Motor neuron (in vitro differentiated cells): ENCODE measurements around the gene SLC25A22. TPM values are rescaled to one million over a fixed set of nuclear protein-coding genes. Genes with fewer than 3 reads are reported as not detected.

Source experiments
- ATAC-seq, 8 experiments: fragments of 200-7000 bp; cut with Tn5 transposase; replicated peaks in 6 of 8; 2 replicates each; pipeline ENCODE4 v1.8.0; 2021; ENCODE audit warnings: mild to moderate bottlenecking in 8 of 8, moderate library complexity in 8 of 8
- H3K27ac ChIP-seq, 2 donors: fragments of 250-450 bp; sonication (Bioruptor Pico); 2 replicates each; pipeline ENCODE4 v1.9.0; 2021; ENCODE audit warnings: antibody characterized with exemption in 2 of 2, mild to moderate bottlenecking in 2 of 2, moderate library complexity in 1 of 2
- H3K4me1 ChIP-seq, 2 donors: fragments of 250-450 bp; sonication (Bioruptor Pico); replicated peaks in 1 of 2; 2 replicates each; pipeline ENCODE4 v1.6.1; 2021; ENCODE audit warnings: antibody characterized with exemption in 2 of 2, mild to moderate bottlenecking in 2 of 2, moderate library complexity in 1 of 2
- H3K4me3 ChIP-seq, 5 donors: fragments of 250-450 bp; sonication (Bioruptor Pico); 2 replicates each; pipeline ENCODE4 v1.9.0; 2021; ENCODE audit warnings: antibody characterized with exemption in 5 of 5, mild to moderate bottlenecking in 5 of 5, moderate library complexity in 4 of 5
- WGBS, 10 experiments: fragments of 450-650 bp; shearing (Covaris generic); methylation state at CpG; one replicate each; pipeline ENCODE4 v1.0.0; 2022; 5-methylcytosine and 5-hydroxymethylcytosine counted together
- in situ Hi-C, 9 experiments: fragments of 400-800 bp; cut with MboI; loops; one replicate each; pipeline ENCODE4 v1.15.0; 2021; ENCODE audit warnings: low sequenced_read_pairs in 9 of 9, low pct_unique_long_range_greater_than_20kb in 2 of 9; ENCODE audit not compliant: unreplicated experiment in 9 of 9
- total RNA-seq, 8 experiments: library from RNA; unstranded; fragments of 300-600 nt; gene quantifications; 2 replicates each; pipeline versions ENCODE4 v1.2.3 to v1.2.4, GENCODE V29; 2022

SLC25A22 gene
- total RNA-seq, 8 experiments from 2014 or later = 21.4 to 45.6 (median 31.7) TPM

DNA sequence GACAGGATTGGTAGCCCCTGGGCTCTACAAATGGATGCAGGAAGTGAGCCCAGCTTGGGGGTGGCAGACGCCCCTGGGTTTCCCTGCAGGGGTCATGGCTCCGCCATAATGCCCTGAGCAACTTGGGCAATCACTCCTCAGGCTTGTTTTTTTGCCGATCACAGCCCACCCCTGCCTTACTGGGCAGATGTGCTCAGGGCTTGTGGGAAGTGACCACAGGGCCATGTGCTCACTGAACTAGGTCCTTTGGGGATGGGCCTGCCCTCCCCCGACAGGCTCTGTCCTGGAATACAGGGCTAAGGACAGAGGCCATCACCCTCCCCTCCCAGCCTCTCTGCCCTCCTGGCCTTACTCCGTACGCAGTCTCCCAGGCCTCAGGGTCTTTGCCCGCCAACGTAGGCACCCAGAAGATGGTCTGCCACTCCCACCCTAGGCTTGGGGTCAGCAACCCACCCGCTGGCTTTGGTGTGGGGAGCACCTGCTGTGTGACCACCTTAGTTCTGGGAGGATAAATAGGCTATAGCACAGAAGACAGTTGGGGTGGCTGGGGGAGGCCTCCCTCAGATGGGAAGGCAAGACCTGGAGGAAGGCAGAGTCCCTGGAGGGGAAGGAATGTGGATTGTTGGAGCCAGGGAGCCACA, 15.5 kb upstream of the SLC25A22 start:
- peaks cover 10 to 12% of the 10 kb centered on the region in 2 donors for H3K4me1 ChIP-seq
- ATAC-seq = no peak
- no peak overlapping the region for H3K4me3 ChIP-seq
- WGBS, 10 experiments = 50 to 80% (median 60%) methylated on average over 1 to 5 of the region's 9 CpGs; no CpG with 5 or more reads in 6 of the 10 experiments
- H3K27ac ChIP-seq = no peak overlapping the region
- in situ Hi-C loops = no loop called here

DNA sequence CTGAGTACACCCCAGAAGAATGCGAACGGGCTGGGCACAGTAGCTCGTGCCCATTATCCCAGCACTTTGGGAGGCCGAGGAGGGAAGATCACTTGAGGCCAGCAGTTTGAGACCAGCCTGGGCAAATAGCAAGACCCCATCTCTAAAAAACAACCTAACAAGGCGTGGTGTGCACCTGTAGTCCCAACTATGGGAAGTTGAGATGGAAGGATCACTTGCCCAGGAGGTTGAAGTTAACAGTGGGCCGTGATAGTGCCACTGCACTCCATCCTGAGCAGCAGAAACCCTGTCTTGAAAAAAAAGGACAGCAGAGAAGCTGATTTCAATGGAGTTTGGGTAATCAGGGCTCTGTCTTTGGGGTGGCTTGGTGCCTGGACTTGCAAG, 15.0 kb upstream of the SLC25A22 start:
- WGBS, 10 experiments = 79 to 100% (median 93%) methylated on average over 1 to 4 of the region's 6 CpGs; no CpG with 5 or more reads in 4 of the 10 experiments
- no peak for ATAC-seq
- no peak overlapping the region for H3K27ac ChIP-seq
- no peak overlapping the region for H3K4me3 ChIP-seq
- H3K4me1 ChIP-seq = peaks cover 13 to 16% of the 10 kb centered on the region in 2 donors
- in situ Hi-C loops = no loop called here

DNA sequence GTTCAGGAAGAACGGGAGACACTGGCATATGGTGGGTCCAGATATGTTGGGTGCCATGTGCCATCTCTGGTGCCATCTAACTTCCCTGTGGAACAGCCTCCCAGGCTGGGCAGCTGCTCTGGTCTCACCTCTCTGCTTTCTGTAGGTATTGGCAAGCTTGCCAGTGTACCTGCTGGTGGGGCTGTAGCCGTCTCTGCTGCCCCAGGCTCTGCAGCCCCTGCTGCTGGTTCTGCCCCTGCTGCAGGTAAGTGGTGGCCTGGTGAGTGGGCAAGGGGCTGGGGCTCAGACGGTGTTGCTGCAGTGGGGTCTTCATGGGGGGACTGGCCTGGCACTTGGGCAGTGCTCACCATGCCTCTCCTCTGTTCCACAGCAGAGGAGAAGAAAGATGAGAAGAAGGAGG, 14.3 kb upstream of the SLC25A22 start:
- no peak for ATAC-seq
- Histone ChIP-seq H3K4me3 (no peak overlapping the region), H3K4me1 (peaks cover 15 to 16% of the 10 kb centered on the region in 2 donors), H3K27ac (no peak overlapping the region)
- in situ Hi-C loops = no loop called here
- WGBS, 10 experiments = 100% methylated on average over 1 of the region's 3 CpGs; no CpG with 5 or more reads in 7 of the 10 experiments

DNA sequence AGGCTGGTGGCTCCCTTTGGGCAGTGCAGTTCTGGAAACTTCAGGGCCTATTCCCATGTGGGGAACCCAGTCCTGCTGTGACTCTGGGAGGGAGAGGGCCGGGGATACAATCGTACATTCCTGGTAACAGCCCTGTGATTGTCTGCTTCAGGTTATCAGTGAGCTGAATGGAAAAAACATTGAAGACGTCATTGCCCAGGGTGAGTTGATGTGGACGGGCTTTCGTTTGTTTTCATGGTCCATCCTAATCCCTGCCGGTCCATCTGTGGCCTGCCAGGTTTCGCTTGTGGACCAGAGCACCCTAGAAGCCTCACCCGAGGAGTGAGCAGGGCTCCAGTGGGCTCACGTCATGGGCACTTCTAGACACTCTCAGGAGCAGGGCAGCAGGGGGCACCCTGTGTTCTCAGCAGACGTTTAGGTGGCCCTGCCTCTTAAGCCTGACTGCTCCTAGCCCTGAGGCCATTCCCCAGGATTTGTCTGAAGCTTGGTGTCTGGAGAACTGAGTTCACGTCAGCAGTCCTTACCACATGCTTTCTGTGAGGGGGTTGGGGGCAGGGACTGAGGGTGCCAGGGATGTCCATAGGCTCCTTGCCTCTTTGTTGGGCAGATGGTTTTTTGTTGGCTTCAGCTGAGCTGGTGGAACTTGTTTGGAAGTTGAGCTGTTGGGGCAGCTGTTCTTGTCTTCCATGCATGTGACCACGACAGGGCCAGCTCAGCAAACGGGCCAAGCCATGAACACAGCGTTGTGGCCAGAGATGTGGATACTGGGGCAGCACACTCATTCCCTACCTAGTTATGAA, 13.6 kb upstream of the SLC25A22 start:
- H3K4me3 ChIP-seq = peak overlapping the region in 1 of 5 donors; percentile 85
- in situ Hi-C loops = no loop called here
- WGBS, 10 experiments = 47 to 100% (median 73%) methylated on average over 2 to 12 of the region's 14 CpGs; no CpG with 5 or more reads in 3 of the 10 experiments

DNA sequence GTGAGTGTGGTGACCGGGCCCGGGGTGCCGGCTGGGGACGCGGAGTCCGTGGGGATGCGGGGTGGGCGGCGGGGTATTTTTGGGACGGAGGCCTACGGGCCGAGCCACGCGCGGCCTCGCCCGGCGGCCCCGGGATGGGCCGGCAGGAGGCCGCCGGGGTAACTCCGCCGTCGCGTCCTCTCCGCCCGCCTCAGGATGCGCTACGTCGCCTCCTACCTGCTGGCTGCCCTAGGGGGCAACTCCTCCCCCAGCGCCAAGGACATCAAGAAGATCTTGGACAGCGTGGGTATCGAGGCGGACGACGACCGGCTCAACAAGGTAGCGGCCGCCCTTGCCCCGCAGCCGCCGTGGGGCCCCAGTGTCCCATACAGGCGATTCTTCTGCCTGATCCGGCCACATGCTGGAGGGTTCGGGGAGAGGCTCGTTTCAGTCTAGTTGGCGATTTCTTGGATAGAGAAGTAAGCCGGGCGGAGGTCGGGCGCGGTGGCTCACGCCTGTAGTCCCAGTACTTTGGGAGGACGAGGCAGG, 12.0 kb upstream of the SLC25A22 start:
- Histone ChIP-seq H3K4me1 (peaks cover 16 to 18% of the 10 kb centered on the region in 2 donors), H3K27ac (peak overlapping the region; percentile 100), H3K4me3 (peak overlapping the region; percentile 61 to 90 (median 79))
- in situ Hi-C loops = no loop called here
- WGBS, 10 experiments = 0% methylated on average over 1 to 7 of the region's 55 CpGs; no CpG with 5 or more reads in 6 of the 10 experiments
- ATAC-seq = peak in 3 of 8 experiments; percentile 0

More for the DNA sequence above, 13.6 kb upstream of the SLC25A22 start:
- peak in 1 of 8 experiments; percentile 1 for ATAC-seq
- Histone ChIP-seq H3K4me1 (peaks cover 15 to 16% of the 10 kb centered on the region in 2 donors), H3K27ac (no peak overlapping the region)

DNA sequence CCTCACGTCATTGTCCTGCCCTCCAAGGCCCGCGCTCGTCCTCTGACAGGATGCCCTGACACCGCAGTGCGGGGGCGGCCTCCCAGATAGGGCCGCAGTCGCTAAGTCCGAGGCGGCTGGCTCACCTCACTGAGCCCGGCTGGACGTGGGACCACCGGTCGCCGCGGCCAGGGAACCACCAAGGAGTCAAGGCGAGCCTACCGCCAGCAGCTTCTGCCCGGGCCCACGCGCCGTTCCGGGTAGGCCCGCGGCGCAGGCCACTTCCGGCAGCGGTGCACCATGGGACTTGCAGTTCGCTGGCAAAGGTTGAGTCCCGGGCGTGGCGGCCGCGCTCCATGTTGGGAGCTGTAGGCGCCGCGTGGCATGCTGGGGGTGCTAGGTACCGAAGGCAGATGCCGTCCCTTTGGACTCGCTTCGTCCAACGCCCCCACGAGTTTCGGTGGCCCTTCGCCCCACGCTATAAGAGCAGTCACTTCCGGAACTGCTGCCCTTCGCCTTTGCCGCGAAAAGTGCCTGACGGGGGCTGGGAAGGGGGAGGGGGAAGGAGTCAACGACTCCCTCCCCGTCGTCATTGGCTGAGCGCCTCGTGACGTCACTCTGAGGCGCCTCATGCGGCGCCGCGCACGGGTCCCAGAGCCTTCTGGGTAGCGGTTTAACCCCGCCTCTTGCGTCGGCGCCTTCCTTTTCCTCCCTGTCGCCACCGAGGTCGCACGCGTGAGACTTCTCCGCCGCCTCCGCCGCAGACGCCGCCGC, 11.4 kb upstream of the SLC25A22 start, which contains the start of gene RPLP2:
RPLP2 (plus strand) TSS at position 681 of the 753 bp plus-strand sequence. CDS start 268 bp downstream, outside the sequence.
- Histone ChIP-seq H3K27ac (peak within 1 kb of the TSS; percentile 100), H3K4me3 (peak within 1 kb of the TSS; percentile 61 to 90 (median 79)), H3K4me1 (peaks cover 19 to 22% of the 10 kb centered on the region in 2 donors)
- in situ Hi-C loops = no loop called here
- ATAC-seq = peak; percentile 73 to 88 (median 85)
- 0% methylated on average over 2 to 8 of the region's 81 CpGs; no CpG with 5 or more reads in 7 of the 10 experiments for WGBS, 10 experiments

DNA sequence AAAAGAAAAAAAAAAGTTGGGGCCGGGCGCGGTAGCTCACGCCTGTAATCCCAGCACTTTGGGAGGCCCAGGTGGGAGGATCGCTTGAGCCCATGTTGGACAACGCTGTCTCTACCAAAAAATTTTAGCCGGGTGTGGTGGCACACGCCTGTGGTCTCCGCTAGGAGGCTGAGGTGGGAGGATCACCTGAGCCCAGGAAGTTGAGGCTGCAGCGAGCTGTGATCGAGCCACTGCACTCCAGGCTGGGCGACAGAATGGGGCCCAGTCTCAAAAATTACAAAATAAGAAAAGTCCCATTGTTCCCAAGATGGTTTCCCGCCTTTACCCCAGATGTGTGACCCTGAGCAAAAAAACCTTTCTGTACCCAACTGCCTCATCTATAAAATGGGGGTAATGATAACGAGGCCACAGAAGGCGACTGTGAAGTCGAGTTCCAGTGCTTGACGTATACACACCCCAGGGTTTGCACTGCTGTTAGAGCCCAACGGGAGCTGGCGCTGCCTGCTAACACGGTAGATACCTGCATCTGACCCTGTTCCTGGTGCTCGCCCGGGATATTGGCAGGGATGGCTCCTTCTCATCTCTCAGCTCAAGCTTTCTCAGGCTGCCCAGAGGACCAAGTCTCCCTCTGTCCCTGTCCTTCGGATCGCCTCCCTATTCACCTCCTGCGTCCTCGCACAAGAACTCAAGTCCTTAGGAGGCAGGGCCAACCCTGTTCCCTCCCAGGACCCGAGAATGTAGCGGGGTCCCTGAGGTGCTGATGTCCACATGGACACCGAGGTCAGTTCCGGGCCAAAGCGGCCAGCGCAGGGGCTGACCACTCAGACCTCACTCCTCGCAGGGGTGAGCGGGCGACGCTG, 10.6 kb upstream of the SLC25A22 start:
- H3K4me3 ChIP-seq = peak overlapping the region; percentile 61 to 90 (median 79)
- H3K4me1 ChIP-seq = peaks cover 27 to 29% of the 10 kb centered on the region in 2 donors
- WGBS, 10 experiments = 0 to 100% (median 69%) methylated on average over 1 to 6 of the region's 36 CpGs; no CpG with 5 or more reads in 1 of the 10 experiments
- ATAC-seq = peak in 7 of 8 experiments; percentile 53 to 72 (median 64)
- in situ Hi-C loops = no loop called here
- peak overlapping the region; percentile 100 for H3K27ac ChIP-seq

DNA sequence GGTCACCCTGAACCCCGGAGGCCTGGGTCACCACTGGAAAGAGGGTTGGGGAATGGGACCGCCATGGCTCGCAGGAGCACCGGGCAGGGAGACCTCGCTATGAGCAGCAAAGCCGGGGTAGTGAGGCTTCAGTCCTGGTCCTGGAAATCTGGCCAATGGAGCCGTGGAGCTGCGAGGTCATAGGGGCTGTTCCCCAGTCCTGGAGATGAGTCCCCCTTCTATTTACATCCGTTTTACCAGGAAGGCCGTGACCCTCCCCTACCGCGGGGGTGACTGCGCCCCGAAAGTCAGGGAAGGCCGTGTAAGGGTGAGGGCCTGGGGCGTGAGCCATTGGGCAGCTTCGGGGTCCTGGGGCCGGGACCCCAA, 6.5 kb upstream of the SLC25A22 start:
- 0 to 2% methylated on average over 1 to 7 of the region's 18 CpGs; no CpG with 5 or more reads in 8 of the 10 experiments for WGBS, 10 experiments
- in situ Hi-C loops = no loop called here
- H3K27ac ChIP-seq = peak overlapping the region; percentile 48 to 74
- no peak for ATAC-seq
- H3K4me1 ChIP-seq = peaks cover 17 to 21% of the 10 kb centered on the region in 2 donors
- peak overlapping the region; percentile 36 to 47 (median 44) for H3K4me3 ChIP-seq

DNA sequence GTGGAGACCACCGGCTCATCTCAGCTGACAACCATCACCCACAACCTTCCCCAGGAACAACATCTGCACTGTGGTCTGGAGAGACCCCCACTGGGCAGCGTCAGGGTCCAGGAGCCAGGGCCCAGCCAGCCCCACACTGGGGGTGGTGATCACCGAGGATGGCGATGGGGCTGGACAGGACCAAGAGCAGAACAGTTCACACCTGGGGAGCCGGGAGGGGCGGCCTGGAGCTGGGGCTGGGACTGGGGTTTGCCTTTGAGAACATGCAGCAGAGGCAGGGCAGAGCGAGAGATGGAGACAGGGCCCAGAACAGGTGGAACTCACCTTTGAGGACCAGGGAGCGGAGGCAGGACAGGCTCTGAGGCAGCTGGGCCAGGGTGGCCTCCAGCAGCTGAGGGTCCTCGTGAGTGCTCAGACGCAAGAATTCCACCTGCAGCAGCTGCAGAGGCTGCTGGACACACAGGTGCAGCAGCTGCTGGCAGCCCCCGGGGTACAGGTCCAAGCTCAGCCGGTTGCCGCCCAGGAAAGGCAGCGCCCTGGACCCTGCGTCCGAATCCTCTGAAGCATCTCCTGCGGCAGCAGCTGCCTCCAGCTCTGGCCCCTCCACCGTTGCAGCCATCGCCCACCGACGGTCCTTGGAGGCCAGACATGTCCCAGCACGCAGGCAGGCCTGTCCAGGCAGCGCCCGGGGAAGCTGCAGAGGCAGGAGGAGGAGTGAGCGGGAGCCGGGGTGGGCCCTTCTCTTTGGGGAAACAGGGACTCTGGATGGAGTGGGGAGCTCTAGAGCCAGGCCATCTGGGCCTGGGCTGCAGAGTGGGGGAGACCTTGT, 5.9 kb upstream of the SLC25A22 start:
- ATAC-seq = peak in 3 of 8 experiments; percentile 1 to 2 (median 2)
- Histone ChIP-seq H3K4me1 (peaks cover 17 to 21% of the 10 kb centered on the region in 2 donors), H3K27ac (peak overlapping the region in 1 of 2 donors; percentile 48), H3K4me3 (peak overlapping the region; percentile 36 to 47 (median 44))
- in situ Hi-C loops = no loop called here
- 53 to 57% methylated on average over 3 to 11 of the region's 26 CpGs; no CpG with 5 or more reads in 8 of the 10 experiments for WGBS, 10 experiments

DNA sequence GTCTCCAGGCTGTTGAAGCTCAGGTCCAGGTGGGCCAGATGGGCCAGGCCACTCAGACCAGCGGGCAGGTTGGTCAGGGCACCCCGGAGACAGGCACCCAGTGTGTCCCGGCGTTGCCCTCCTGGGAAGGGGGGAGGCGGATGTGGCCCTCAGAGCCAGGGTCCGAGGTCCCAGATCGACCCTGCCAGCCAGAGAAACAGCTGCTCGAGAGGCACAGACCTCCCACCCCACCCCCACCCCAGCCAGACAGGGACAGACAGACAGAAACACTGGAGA, 5.3 kb upstream of the SLC25A22 start:
- no CpG with 5 or more reads among the region's 8 CpGs for WGBS, 10 experiments
- no peak overlapping the region for H3K4me3 ChIP-seq
- ATAC-seq = no peak
- H3K27ac ChIP-seq = no peak overlapping the region
- peaks cover 16 to 23% of the 10 kb centered on the region in 2 donors for H3K4me1 ChIP-seq
- in situ Hi-C loops = no loop called here

DNA sequence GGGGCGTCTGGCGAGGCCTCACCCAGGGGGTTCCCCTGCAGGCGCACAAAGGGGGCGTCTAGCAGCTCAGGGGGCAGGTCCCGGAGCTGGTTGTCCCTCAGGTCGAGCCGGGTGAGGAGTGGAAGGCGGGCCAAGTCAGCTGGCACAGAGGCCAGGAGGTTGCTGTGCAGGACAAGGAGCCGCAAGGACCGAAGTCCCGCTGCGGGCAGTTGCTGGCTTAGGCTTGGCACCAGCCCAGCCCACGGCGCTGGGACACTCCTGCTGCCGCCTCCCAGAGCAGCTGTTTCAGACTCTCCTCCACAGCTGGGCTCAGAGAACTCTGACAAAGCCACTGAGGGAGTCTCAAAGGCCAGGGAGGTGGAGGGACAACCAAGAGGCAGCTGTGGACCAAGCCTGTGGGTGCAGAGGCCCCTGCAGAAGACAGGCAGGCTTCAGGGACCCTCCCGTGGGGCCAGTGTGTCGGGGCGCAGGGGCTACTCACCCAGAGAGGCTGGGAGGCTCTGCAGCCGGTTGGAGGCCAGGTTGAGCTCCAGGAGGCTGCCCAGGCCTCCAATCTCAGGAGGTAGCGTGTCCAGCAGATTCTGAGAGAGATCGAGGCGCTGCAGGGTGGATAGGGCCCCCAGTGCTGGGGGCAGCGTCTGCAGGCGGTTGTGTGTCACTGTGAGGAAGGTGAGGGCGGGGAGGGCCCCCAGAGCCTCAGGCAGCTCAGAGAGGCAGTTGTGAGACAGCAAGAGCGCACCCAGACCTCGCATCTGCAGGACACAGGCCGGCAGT, 4.8 kb upstream of the SLC25A22 start:
- no peak for ATAC-seq
- in situ Hi-C loops = no loop called here
- 90 to 100% (median 100%) methylated on average over 1 to 8 of the region's 28 CpGs; no CpG with 5 or more reads in 7 of the 10 experiments for WGBS, 10 experiments
- Histone ChIP-seq H3K27ac (no peak overlapping the region), H3K4me3 (no peak overlapping the region), H3K4me1 (peaks cover 15 to 20% of the 10 kb centered on the region in 2 donors)
